ENCODE results near the gene HDGFL1. TPM values are rescaled to one million over a fixed set of nuclear protein-coding genes. Genes with fewer than 3 reads are reported as not detected.

HDGFL1 gene
- total and polyA plus RNA-seq, 2 donors (not counting 3 experiments of a cell fraction or from before 2014, with no cell fraction given) = not detected

DNA sequence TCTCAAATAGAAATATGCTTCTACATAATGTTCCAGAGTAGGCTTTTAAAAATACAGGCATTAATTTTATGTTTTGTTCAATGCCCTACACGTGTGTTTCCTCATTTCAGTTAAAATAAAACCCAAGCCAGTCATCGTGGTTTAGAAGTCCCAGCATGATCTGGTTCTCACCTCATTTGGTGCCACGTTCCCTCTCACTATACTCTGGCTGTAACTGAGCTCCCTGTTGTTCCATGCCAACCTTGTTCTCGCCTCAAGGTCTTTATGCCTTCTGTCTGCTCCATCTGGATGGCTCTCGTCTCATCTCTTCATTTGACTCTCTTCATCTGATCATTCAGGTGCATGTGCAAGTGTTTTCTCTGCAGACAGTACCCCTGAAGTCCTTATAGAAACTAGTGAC lies 32.6 kb downstream of the HDGFL1 start:
- Histone ChIP-seq H3K4me1 (ENCODE audit: control insufficient read depth, extremely low read depth, insufficient read depth, low read length) (no peaks in the 10 kb centered on the region), H3K4me2 (ENCODE audit: insufficient read depth, low read length) (no peak overlapping the region), H3K36me3 (ENCODE audit: control insufficient read depth in 2 of 2, extremely low read depth in 1 of 2, insufficient read depth in 2 of 2, low read length in 2 of 2) (no peaks in the 10 kb centered on the region), H3K4me3 (replicated peaks in 1 of 3; ENCODE audit: insufficient read depth in 1 of 3, low read depth in 1 of 3, low read length in 3 of 3) (no peak overlapping the region), H3K27ac (ENCODE audit: insufficient read depth, low read depth, low read length) (no peak overlapping the region), H3K9ac (replicated peaks; ENCODE audit: extremely low read depth, insufficient read depth, low read length) (no peak overlapping the region), H3K9me3 (replicated peaks; ENCODE audit: control insufficient read depth, insufficient read depth, low read length) (no peaks in the 10 kb centered on the region), H4K20me1 (replicated peaks; ENCODE audit: control insufficient read depth, extremely low read depth, insufficient read depth, low read length) (no peaks in the 10 kb centered on the region), H3K79me2 (ENCODE audit: control insufficient read depth, insufficient read depth, low read length) (no peaks in the 10 kb centered on the region), H3K27me3 (ENCODE audit: control insufficient read depth in 2 of 2, insufficient read depth in 2 of 2, low read length in 2 of 2) (no peaks in the 10 kb centered on the region), H2AFZ (ENCODE audit: low read depth, low read length) (no peak overlapping the region), H3K9me1 (replicated peaks; ENCODE audit: control insufficient read depth, extremely low read depth, insufficient read depth, low read length) (no peaks in the 10 kb centered on the region)
- POLR2A ChIA-PET = no interaction called here
- DNase-seq (ENCODE audit: low read depth, low spot score) = no peak
- CTCF ChIA-PET = no interaction called here
- no TSS peak for BruUV-seq (replicated peaks)
- TF ChIP-seq MYC (IDR thresholded peaks at IDR 0.05; ENCODE audit: low read depth, low read length) (no peak), EZH2 (IDR thresholded peaks at IDR 0.05; ENCODE audit: borderline replicate concordance, low read depth, low read length, severe bottlenecking) (no peak), MAX (IDR thresholded peaks at IDR 0.05; ENCODE audit: insufficient read depth, insufficient read length) (no peak), GATA2 (IDR thresholded peaks at IDR 0.05; ENCODE audit: insufficient read depth, insufficient read length, low read depth, low read length) (no peak), POLR2A (IDR thresholded peaks at IDR 0.05; ENCODE audit: low read depth, low read length) (no peak), JUN (IDR thresholded peaks at IDR 0.05; ENCODE audit: borderline replicate concordance, insufficient read depth, insufficient read length, low read depth) (no peak), FOS (IDR thresholded peaks at IDR 0.05; ENCODE audit: borderline replicate concordance, insufficient read depth, low read length) (no peak), POLR2AphosphoS5 (IDR thresholded peaks at IDR 0.05; ENCODE audit: insufficient read depth, low read depth, low read length) (no peak), CTCF (IDR thresholded peaks at IDR 0.05; ENCODE audit: extremely low read depth in 1 of 2, insufficient read depth in 1 of 2, low read depth in 1 of 2, low read length in 2 of 2) (no peak)
- dilution Hi-C loops (cut with MboI; ENCODE audit: extremely low pct_ligation_motif_present, low sequenced_read_pairs) = no loop called here
- FAIRE-seq = no peak
- intact Hi-C loops (cut with micrococcal nuclease) = no loop called here
